Adrenal gland (tissue), 12 donors: ENCODE data around the gene CEP131. TPM values are rescaled to one million over a fixed set of nuclear protein-coding genes. Genes with fewer than 3 reads are reported as not detected.
A peak's percentile ranks its signal among the peaks of the same experiment; 100 is the strongest.

Experiments
- DNase-seq, 7 donors: peaks; one replicate each; pipeline ENCODE4 v3.0.0-alpha.2; 2019 to 2020
- H3K27ac ChIP-seq, 5 donors: fragments of 200-600 bp; sonication (generic) in 4 of 5; 1 replicate in 3 of 5; 2 replicates in 2 of 5; pipeline versions ENCODE4 v1.5.1 to v1.8.0; 2016 to 2020; ENCODE audit warnings: mild to moderate bottlenecking in 1 of 5
- H3K27me3 ChIP-seq: fragments of 200-600 bp; 2 replicates; pipeline ENCODE4 v1.8.0; 2021
- H3K36me3 ChIP-seq, 2 donors: fragments of 200-600 bp; replicated peaks in 1 of 2; 1 replicate in 1 of 2; 2 replicates in 1 of 2; pipeline versions ENCODE4 v1.5.1 to v1.8.0; 2018 to 2022
- H3K4me1 ChIP-seq, 2 donors: fragments of 200-600 bp; replicated peaks in 1 of 2; 1 replicate in 1 of 2; 2 replicates in 1 of 2; pipeline versions ENCODE4 v1.5.1 to v1.8.0; 2018 to 2021
- H3K4me3 ChIP-seq, 4 donors: fragments of 200-600 bp; sonication (generic) in 3 of 4; one replicate each; pipeline ENCODE4 v1.5.1; 2016 to 2018
- H3K9me3 ChIP-seq, 3 donors: fragments of 200-600 bp; sonication (generic) in 1 of 3; replicated peaks in 1 of 3; 1 replicate in 2 of 3; 2 replicates in 1 of 3; pipeline versions ENCODE4 v1.5.1 to v1.8.0; 2016 to 2021
- CTCF ChIP-seq, 6 experiments: fragments of 450-650 bp in 4 of 6; fragments of 200-600 bp in 2 of 6; sonication (generic) in 1 of 6; IDR thresholded peaks; 1 replicate in 5 of 6; 2 replicates in 1 of 6; pipeline versions ENCODE4 v1.5.1 to v1.8.0; 2016 to 2021; ENCODE audit warnings: antibody characterized with exemption in 6 of 6, mild to moderate bottlenecking in 2 of 6, moderate library complexity in 1 of 6
- POLR2A ChIP-seq, 2 donors: fragments of 450-650 bp; IDR thresholded peaks; one replicate each; pipeline ENCODE4 v1.6.1; 2017; ENCODE audit warnings: antibody characterized with exemption in 2 of 2, mild to moderate bottlenecking in 2 of 2, moderate library complexity in 1 of 2
- WGBS, 4 donors: extraction: QIAGEN DNeasy Blood & Tissue Kit in 2 of 4; methylation state at CpG; one replicate each; pipeline versions ENCODE4 v1.1.5 to v1.1.7; 2013 to 2017; 5-methylcytosine and 5-hydroxymethylcytosine counted together
- intact Hi-C, 2 donors: fragments of 100-400 bp; cut with DNase I; formaldehyde crosslinking; loops; one replicate each; pipeline versions ENCODE4 v1.14.1 to v1.15.0; 2022 to 2023
- polyA plus RNA-seq, 3 donors: library from polyadenylated mRNA; stranded (reverse); fragments of 200-250 nt in 2 of 3; fragments of 350-450 nt in 1 of 3; fragmentation: Illumina TruSeq in 1 of 3; extraction: RNeasy Lipid Tissue Mini Kit (QIAGEN cat#74804) in 1 of 3; gene quantifications; one replicate each; pipeline ENCODE4 v1.2.3, GENCODE V29; 2013 to 2014
- total RNA-seq, 9 donors: library from RNA; depleted of rRNA in 4 of 9; stranded (reverse); fragments of >200 nt in 4 of 9; fragments of 120-200 nt in 1 of 9; fragmentation: NEBNext Ultra II Directional in 1 of 9; extraction: Animal tissue kit (Norgen Biotek cat#: 25700) in 1 of 9; gene quantifications; one replicate each; pipeline versions ENCODE4 v1.1.0 to v1.2.4, GENCODE V29; 2013 to 2023
- donor health status: healthy with polysubstance abuse.
- donor health status: Bipolar disorder and iron deficiency.
- donor health status: DM: yes; HTN: yes; CAD: no.
- donor health status: DM: no; HTN: no; CAD: no.
- donor health status: DM: no; HTN: no; CAD: no.
- donor health status: DM: yes; HTN: yes; CAD: no.

The CEP131 gene
- total and polyA plus RNA-seq, 12 donors = 0.81 to 55.8 (median 8.2) TPM

GRCh38 chr17:81197409-81197795 lies 25.4 kb downstream of the CEP131 start:
- Histone ChIP-seq H3K4me1 (no peaks in the 10 kb centered on the region), H3K27me3 (no peaks in the 10 kb centered on the region), H3K27ac (no peak overlapping the region), H3K9me3 (no peaks in the 10 kb centered on the region), H3K36me3 (no peaks in the 10 kb centered on the region), H3K4me3 (no peak overlapping the region)
- intact Hi-C loops = loop anchor here in 1 of 2 donors (5.0 kb wide), 1 partner anchor 55 kb away; no protein-coding TSS in a partner anchor
- DNase-seq = no peak
- TF ChIP-seq POLR2A (IDR thresholded peaks at IDR 0.05) (no peak), CTCF (IDR thresholded peaks at IDR 0.05) (no peak)
- WGBS, 4 donors = 84% methylated on average over 14 of the region's 14 CpGs; no CpG with 5 or more reads in 2 of the 4 donors

- H3K36me3 ChIP-seq = no peaks in the 10 kb centered on the region
- WGBS, 4 donors = 80 to 88% (median 82%) methylated on average over 8 to 45 of the region's 45 CpGs
- no peaks in the 10 kb centered on the region for H3K27me3 ChIP-seq
- H3K4me1 ChIP-seq = no peaks in the 10 kb centered on the region
- H3K27ac ChIP-seq = no peak overlapping the region
- no peaks in the 10 kb centered on the region for H3K9me3 ChIP-seq
- H3K4me3 ChIP-seq = no peak overlapping the region
- intact Hi-C loops = loop anchor here in 1 of 2 donors (5.0 kb wide), 1 partner anchor 54 kb away; no protein-coding TSS in a partner anchor
- DNase-seq = peak in 2 of 7 donors; percentile 26 to 30
- TF ChIP-seq CTCF (IDR thresholded peaks at IDR 0.05) (no peak), POLR2A (IDR thresholded peaks at IDR 0.05) (no peak)
Measured at GRCh38 chr17:81196505-81197408, 26.0 kb downstream of the CEP131 start.

GRCh38 chr17:81195941-81196495 lies 26.7 kb downstream of the CEP131 start:
- Histone ChIP-seq H3K4me3 (no peak overlapping the region), H3K27me3 (no peaks in the 10 kb centered on the region), H3K9me3 (no peaks in the 10 kb centered on the region), H3K36me3 (no peaks in the 10 kb centered on the region), H3K27ac (no peak overlapping the region), H3K4me1 (no peaks in the 10 kb centered on the region)
- intact Hi-C loops = loop anchor here in 1 of 2 donors (5.0 kb wide), 1 partner anchor 54 kb away; no protein-coding TSS in a partner anchor
- 93 to 98% (median 95%) methylated on average over 4 to 14 of the region's 14 CpGs for WGBS, 4 donors
- TF ChIP-seq POLR2A (IDR thresholded peaks at IDR 0.05) = no peak
- TF ChIP-seq CTCF (IDR thresholded peaks at IDR 0.05) = no peak
- no peak for DNase-seq
